ENCODE data around the gene MAGI2.

DNA sequence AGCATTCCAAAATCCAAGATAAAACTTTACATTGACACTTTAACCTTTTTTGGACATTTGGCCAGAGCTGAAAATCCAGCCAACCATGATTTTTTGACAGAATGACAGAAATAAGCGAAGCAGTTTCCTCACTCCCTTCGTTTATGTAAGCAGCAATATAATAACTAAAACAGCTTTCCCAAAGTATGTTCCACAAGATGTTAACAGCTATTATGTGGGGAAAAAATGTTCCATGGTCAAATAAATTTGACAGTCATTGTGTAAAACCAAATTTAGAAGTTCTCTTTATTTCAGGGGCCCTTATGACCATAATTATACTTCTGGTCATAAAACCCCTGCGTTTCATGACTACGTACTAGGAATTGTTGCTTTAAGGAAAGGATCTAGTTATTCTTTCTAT, 416.5 kb downstream of the MAGI2 start:
- TF ChIP-seq, protein P1, sequence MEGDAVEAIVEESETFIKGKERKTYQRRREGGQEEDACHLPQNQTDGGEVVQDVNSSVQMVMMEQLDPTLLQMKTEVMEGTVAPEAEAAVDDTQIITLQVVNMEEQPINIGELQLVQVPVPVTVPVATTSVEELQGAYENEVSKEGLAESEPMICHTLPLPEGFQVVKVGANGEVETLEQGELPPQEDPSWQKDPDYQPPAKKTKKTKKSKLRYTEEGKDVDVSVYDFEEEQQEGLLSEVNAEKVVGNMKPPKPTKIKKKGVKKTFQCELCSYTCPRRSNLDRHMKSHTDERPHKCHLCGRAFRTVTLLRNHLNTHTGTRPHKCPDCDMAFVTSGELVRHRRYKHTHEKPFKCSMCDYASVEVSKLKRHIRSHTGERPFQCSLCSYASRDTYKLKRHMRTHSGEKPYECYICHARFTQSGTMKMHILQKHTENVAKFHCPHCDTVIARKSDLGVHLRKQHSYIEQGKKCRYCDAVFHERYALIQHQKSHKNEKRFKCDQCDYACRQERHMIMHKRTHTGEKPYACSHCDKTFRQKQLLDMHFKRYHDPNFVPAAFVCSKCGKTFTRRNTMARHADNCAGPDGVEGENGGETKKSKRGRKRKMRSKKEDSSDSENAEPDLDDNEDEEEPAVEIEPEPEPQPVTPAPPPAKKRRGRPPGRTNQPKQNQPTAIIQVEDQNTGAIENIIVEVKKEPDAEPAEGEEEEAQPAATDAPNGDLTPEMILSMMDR (IDR thresholded peaks at IDR 0.05): no peak
- no peak for TF ChIP-seq POLR2A (IDR thresholded peaks at IDR 0.05)

Data from body of pancreas (tissue), 4 donors.